K562 (cell line): ENCODE data around the gene PNPLA7. TPM values are rescaled to one million over a fixed set of nuclear protein-coding genes. Genes with fewer than 3 reads are reported as not detected.
A peak's percentile ranks its signal among the peaks of the same experiment; 100 is the strongest.

Source experiments
- BHLHE40 ChIP-seq: IDR thresholded peaks from 2 replicates; pipeline ENCODE4 v1.6.1; 2011; ENCODE audit warnings: low read length, improper control_type of control experiment
- CHD2 ChIP-seq: IDR thresholded peaks from 2 replicates; pipeline ENCODE4 v1.6.1; 2011; ENCODE audit warnings: low read depth, low read length
- CREM ChIP-seq: IDR thresholded peaks from 2 replicates; pipeline ENCODE4 v1.6.1; 2014; ENCODE audit warnings: antibody characterized with exemption, low read depth
- DPF2 ChIP-seq: fragments of 450-650 bp; IDR thresholded peaks from 2 replicates; pipeline ENCODE4 v1.6.1; 2016
- JUN ChIP-seq, 2 experiments: sonication (generic) in 1 of 2; formaldehyde crosslinking in 1 of 2; IDR thresholded peaks; 2 replicates each; pipeline versions ENCODE4 v1.6.1 to v1.8.0; 2012 to 2022; ENCODE audit warnings: borderline replicate concordance in 2 of 2, mild to moderate bottlenecking in 2 of 2, improper control_type of control experiment in 1 of 2, low read depth in 1 of 2, low read length in 1 of 2, missing genetic modification reagents in 1 of 2
- KLF16 ChIP-seq: IDR thresholded peaks from 2 replicates; pipeline ENCODE4 v1.6.1; 2016; ENCODE audit warnings: antibody characterized with exemption
- LCOR ChIP-seq: sonication (generic); formaldehyde crosslinking; IDR thresholded peaks from 2 replicates; pipeline ENCODE4 v1.8.0; 2022; ENCODE audit warnings: mild to moderate bottlenecking, missing genetic modification reagents
- NFIC ChIP-seq: fragments of 450-650 bp; IDR thresholded peaks from 2 replicates; pipeline ENCODE4 v1.6.1; 2017; ENCODE audit warnings: mild to moderate bottlenecking, inconsistent platforms
- NR2C2 ChIP-seq, 2 experiments: fragments of 200-800 bp in 1 of 2; sonication (Bioruptor generic) in 1 of 2; sonication (generic) in 1 of 2; formaldehyde crosslinking in 1 of 2; IDR thresholded peaks; 2 replicates each; pipeline versions ENCODE4 v1.6.1 to v1.8.0; 2016 to 2022; ENCODE audit warnings: mild to moderate bottlenecking in 1 of 2, missing compliant biosample characterization in 1 of 2, missing genetic modification characterization in 1 of 2, missing genetic modification reagents in 1 of 2
- NR2F6 ChIP-seq: fragments of 450-650 bp; formaldehyde crosslinking; IDR thresholded peaks from 2 replicates; pipeline ENCODE4 v1.4.0; 2020; ENCODE audit warnings: mild to moderate bottlenecking
- NRF1 ChIP-seq, 2 experiments: fragments of 450-650 bp; IDR thresholded peaks in 1 of 2; conservative IDR thresholded peaks in 1 of 2; 2 replicates each; pipeline ENCODE4 v1.6.1; 2014; ENCODE audit warnings: mild to moderate bottlenecking in 2 of 2
- POLR2A ChIP-seq: fragments of 450-650 bp; conservative IDR thresholded peaks from 2 replicates; pipeline ENCODE4 v1.6.1; 2016
- SAP30 ChIP-seq: fragments of 200-600 bp; sonication (generic); IDR thresholded peaks from 2 replicates; pipeline ENCODE4 v1.6.1; 2012; ENCODE audit warnings: borderline replicate concordance, low read depth, mild to moderate bottlenecking, moderate library complexity, low read length, control low read depth, inconsistent platforms; ENCODE audit not compliant: insufficient read depth, poor library complexity, severe bottlenecking
- TAF1 ChIP-seq: IDR thresholded peaks from 2 replicates; pipeline ENCODE4 v1.6.1; 2011; ENCODE audit warnings: mild to moderate bottlenecking, low read length, moderate library complexity; ENCODE audit not compliant: insufficient read depth, control insufficient read depth, severe bottlenecking; ENCODE audit errors: extremely low read depth
- TCF3 ChIP-seq: sonication (generic); formaldehyde crosslinking; IDR thresholded peaks from 2 replicates; pipeline ENCODE4 v1.4.0; 2020; ENCODE audit warnings: mild to moderate bottlenecking, missing genetic modification reagents
- TEAD4 ChIP-seq, 2 experiments: sonication (generic) in 1 of 2; formaldehyde crosslinking in 1 of 2; IDR thresholded peaks; 2 replicates each; pipeline versions ENCODE4 v1.6.1 to v1.8.0; 2012 to 2022; ENCODE audit warnings: borderline replicate concordance in 1 of 2, inconsistent platforms in 1 of 2, low read length in 1 of 2, mild to moderate bottlenecking in 1 of 2, missing genetic modification reagents in 1 of 2
- YBX1 ChIP-seq: fragments of 450-650 bp; IDR thresholded peaks from 2 replicates; pipeline ENCODE4 v1.7.1; 2016; ENCODE audit warnings: mild to moderate bottlenecking
- ZBED1 ChIP-seq: IDR thresholded peaks from 2 replicates; pipeline ENCODE4 v1.6.1; 2014
- ZNF23 ChIP-seq: fragments of 250-450 bp; sonication (Bioruptor Pico); IDR thresholded peaks from 2 replicates; pipeline ENCODE4 v1.4.0; 2020; ENCODE audit warnings: mild to moderate bottlenecking
- ZNF778 ChIP-seq: fragments of 450-650 bp; formaldehyde crosslinking; IDR thresholded peaks from 2 replicates; pipeline ENCODE4 v1.4.0; 2020; ENCODE audit warnings: mild to moderate bottlenecking, moderate library complexity
- polyA plus RNA-seq, 8 experiments: library from polyadenylated mRNA; depleted of rRNA in 4 of 8; stranded (reverse) in 5 of 8; unstranded in 3 of 8; fragments of >200 nt; fragmentation: Nextera tagmentation in 2 of 8; fragmentation: Illumina TruSeq in 1 of 8; extraction: Ambion mirVana in 2 of 8; extraction: Trizol in 1 of 8; gene quantifications; 2 replicates each; pipeline versions ENCODE4 v1.2.1 to v1.2.3, GENCODE V29; 2011 to 2014; ENCODE audit warnings: inconsistent platforms in 1 of 8, missing spikeins in 1 of 8
- total RNA-seq, 7 experiments: library from RNA; depleted of rRNA in 6 of 7; stranded (reverse); fragments of >200 nt in 6 of 7; fragmentation: Illumina TruSeq in 2 of 7; extraction: Trizol in 2 of 7; gene quantifications; 2 replicates each; pipeline versions ENCODE4 v1.2.1 to v1.2.3, GENCODE V29; 2011 to 2021; ENCODE audit warnings: low replicate concordance in 1 of 7
- TF ChIP-seq, protein P1 (sequence below): sonication (generic); formaldehyde crosslinking; IDR thresholded peaks from 2 replicates; pipeline ENCODE4 v1.8.0; 2022; ENCODE audit warnings: mild to moderate bottlenecking, missing genetic modification reagents
- TF ChIP-seq, protein P2 (sequence below): fragments of 200-800 bp; sonication (Bioruptor generic); IDR thresholded peaks from 2 replicates; pipeline ENCODE4 v1.6.1; 2017; ENCODE audit warnings: missing genetic modification characterization, missing compliant biosample characterization
- TF ChIP-seq, protein P3 (sequence below): fragments of 450-650 bp; formaldehyde crosslinking; IDR thresholded peaks from 2 replicates; pipeline ENCODE4 v1.4.0; 2022; ENCODE audit warnings: mild to moderate bottlenecking, moderate library complexity

Gene PNPLA7
- total and polyA plus RNA-seq, 9 of the 15 experiments (the other 6 are each of a cell fraction or from before 2014, with no cell fraction given), result 0.01 to 0.85 (median 0.19) TPM; not detected in 1

DNA sequence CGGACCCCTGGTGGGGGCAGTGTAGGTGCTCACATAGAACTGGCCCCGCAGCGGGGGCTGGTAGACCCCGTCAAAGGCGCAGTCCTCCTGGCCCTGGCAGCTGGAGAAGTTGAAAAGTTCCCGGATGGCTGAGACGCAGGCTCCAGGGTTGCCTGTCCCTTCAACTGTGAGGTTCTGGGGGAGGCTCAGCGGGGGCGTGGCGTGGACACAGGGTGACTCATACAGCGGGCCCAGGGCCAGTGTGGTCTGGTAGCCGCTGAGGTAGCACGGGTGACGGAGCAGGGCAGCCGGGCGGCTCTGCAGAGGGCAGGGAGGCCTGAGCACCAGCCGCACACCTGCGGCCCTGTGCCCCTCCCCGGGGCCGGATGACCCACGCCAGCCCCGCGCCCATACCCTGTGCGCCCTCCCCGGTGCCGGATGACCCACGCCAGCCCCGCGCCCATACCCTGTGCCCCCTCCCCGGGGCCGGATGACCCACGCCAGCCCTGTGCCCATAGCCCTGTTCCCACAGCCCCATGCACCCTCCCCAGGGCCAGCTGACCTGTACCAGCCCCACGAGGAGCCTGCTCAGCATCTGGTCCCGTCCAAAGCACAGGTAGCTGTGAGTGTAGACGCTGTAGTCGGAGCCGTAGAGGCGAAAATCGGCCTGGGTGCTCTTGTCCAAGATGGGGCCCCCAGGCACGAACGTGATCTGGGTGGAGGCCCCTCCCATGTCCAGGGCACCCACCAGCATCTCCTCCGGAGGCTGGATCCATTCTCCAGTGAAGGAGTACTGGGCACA lies 114.0 kb downstream of the PNPLA7 start (continued):
- TF ChIP-seq LCOR (CRISPR knock-in tag) (0 out of 2 replicates have a peak, but pooled peaks have one; percentile 27), POLR2A (peak; percentile 44; the same call in 1 of the 2 replicates), SAP30 (peak; percentile 9), ZNF778 (CRISPR knock-in tag) (no peak), NRF1 (conservative IDR thresholded peaks at IDR 0.05 in 1 of 2, IDR thresholded peaks at IDR 0.05 in 1 of 2) (peak; percentile 59 to 70), CHD2 (no peak), YBX1 (no peak), BHLHE40 (peak; percentile 63), NR2F6 (CRISPR knock-in tag) (no peak), TEAD4 (IDR thresholded peaks at IDR 0.05; ENCODE audit: low read length) (0 out of 2 replicates have a peak, but pooled peaks have one; percentile 15), TEAD4 (CRISPR knock-in tag; IDR thresholded peaks at IDR 0.05; ENCODE audit: borderline replicate concordance) (no peak), TAF1 (peak; percentile 40), JUN (IDR thresholded peaks at IDR 0.05; ENCODE audit: borderline replicate concordance, low read depth, low read length) (peak; percentile 96), JUN (CRISPR knock-in tag; IDR thresholded peaks at IDR 0.05; ENCODE audit: borderline replicate concordance) (peak; percentile 21; the same call in 1 of the 2 replicates), ZBED1 (0 out of 2 replicates have a peak, but pooled peaks have one; percentile 42), NFIC (peak; percentile 86), KLF16 (0 out of 2 replicates have a peak, but pooled peaks have one; percentile 34), CREM (peak; percentile 71), DPF2 (peak; percentile 82), ZNF23 (CRISPR knock-in tag) (no peak), NR2C2 (CRISPR knock-in tag; IDR thresholded peaks at IDR 0.05) (no peak), NR2C2 (tag; IDR thresholded peaks at IDR 0.05) (peak; percentile 46; the same call in 1 of the 2 replicates), TCF3 (CRISPR knock-in tag) (0 out of 2 replicates have a peak, but pooled peaks have one; percentile 12)
- TF ChIP-seq, protein P1, sequence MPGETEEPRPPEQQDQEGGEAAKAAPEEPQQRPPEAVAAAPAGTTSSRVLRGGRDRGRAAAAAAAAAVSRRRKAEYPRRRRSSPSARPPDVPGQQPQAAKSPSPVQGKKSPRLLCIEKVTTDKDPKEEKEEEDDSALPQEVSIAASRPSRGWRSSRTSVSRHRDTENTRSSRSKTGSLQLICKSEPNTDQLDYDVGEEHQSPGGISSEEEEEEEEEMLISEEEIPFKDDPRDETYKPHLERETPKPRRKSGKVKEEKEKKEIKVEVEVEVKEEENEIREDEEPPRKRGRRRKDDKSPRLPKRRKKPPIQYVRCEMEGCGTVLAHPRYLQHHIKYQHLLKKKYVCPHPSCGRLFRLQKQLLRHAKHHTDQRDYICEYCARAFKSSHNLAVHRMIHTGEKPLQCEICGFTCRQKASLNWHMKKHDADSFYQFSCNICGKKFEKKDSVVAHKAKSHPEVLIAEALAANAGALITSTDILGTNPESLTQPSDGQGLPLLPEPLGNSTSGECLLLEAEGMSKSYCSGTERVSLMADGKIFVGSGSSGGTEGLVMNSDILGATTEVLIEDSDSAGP, result no peak
- TF ChIP-seq, protein P2, sequence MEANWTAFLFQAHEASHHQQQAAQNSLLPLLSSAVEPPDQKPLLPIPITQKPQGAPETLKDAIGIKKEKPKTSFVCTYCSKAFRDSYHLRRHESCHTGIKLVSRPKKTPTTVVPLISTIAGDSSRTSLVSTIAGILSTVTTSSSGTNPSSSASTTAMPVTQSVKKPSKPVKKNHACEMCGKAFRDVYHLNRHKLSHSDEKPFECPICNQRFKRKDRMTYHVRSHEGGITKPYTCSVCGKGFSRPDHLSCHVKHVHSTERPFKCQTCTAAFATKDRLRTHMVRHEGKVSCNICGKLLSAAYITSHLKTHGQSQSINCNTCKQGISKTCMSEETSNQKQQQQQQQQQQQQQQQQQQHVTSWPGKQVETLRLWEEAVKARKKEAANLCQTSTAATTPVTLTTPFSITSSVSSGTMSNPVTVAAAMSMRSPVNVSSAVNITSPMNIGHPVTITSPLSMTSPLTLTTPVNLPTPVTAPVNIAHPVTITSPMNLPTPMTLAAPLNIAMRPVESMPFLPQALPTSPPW, result peak; percentile 66
- TF ChIP-seq, protein P3, sequence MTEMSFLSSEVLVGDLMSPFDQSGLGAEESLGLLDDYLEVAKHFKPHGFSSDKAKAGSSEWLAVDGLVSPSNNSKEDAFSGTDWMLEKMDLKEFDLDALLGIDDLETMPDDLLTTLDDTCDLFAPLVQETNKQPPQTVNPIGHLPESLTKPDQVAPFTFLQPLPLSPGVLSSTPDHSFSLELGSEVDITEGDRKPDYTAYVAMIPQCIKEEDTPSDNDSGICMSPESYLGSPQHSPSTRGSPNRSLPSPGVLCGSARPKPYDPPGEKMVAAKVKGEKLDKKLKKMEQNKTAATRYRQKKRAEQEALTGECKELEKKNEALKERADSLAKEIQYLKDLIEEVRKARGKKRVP (CRISPR knock-in tag), result 0 out of 2 replicates have a peak, but pooled peaks have one; percentile 38
